ENCODE data around the gene FAM53B. TPM values are rescaled to one million over a fixed set of nuclear protein-coding genes. Genes with fewer than 3 reads are reported as not detected.

Gene FAM53B
- polyA plus RNA-seq, 3 donors: 7.1 to 12.8 (median 9.8) TPM

DNA sequence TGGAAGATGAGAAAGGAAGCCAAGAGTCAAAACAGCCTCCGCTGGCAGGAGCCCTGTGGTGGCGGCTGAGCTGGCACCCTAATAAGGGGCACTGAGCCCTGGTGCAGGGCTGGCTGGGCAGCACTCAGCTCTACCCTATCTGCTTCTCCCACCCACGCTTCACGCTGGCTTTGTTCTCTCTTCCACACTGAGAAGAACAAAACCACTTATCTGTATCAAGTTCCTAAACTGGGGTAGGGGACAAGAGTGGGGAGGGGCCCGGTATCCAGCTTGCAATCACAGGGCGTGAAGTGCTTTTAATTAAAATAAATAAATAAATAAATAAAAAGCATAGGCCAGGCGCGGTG is 52.1 kb downstream of the FAM53B start:
- no peak overlapping the region for H3K27ac ChIP-seq (ENCODE audit: low read depth, low read length)
- WGBS, 3 donors: 96 to 97% (median 96%) methylated on average over 8 of the region's 8 CpGs

GRCh38 chr10:124691421-124692099 is 52.6 kb downstream of the FAM53B start:
- no peak overlapping the region for H3K27ac ChIP-seq (ENCODE audit: low read depth, low read length)
- WGBS, 3 donors: 75 to 92% (median 84%) methylated on average over 11 of the region's 11 CpGs

GRCh38 chr10:124691002-124691401 is 53.2 kb downstream of the FAM53B start:
- H3K27ac ChIP-seq (ENCODE audit: low read depth, low read length): no peak overlapping the region
- 95 to 98% (median 96%) methylated on average over 5 of the region's 5 CpGs for WGBS, 3 donors

- H3K27ac ChIP-seq (ENCODE audit: low read depth, low read length): no peak overlapping the region
- WGBS, 3 donors: 90 to 95% (median 91%) methylated on average over 11 of the region's 11 CpGs
Observed at GRCh38 chr10:124689911-124690498, 54.2 kb downstream of the FAM53B start.

DNA sequence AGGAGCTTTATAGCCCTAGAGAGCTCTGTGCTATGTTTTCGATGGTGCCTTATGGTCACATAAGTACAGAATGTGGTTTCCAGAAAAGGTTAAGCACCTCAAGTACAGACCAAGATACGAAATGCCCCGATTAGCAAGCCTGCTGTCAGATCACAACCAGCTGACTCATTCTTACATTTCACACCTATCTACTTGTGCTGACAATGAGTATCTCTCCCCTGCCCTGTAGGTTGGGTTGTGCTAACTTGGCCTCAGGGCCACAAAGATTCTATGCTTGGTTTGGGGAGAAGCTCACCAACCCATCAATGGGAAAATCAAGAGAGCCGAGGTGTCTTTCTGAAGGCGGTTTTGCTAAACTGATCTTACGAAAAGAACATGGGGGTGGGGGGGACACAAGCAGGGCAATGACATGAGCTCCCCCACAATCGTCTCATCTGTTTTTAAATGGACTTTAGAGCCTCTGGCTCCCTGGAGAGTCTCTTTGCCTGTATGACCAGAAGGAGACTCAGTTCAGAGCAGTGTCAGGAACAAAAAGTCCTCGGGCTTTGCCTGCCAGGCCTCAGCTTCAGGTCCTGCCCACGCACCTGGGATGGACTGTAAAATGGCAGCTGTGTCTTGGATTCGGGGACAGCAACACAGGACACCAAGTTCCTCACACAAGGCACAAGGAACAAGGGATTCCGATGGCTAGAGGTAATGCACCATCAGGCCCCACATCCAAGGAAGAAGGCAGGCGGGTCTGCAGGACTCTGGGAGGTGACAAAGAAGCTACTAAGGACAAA is 55.1 kb downstream of the FAM53B start:
- 84 to 92% (median 88%) methylated on average over 12 of the region's 12 CpGs for WGBS, 3 donors
- H3K27ac ChIP-seq (ENCODE audit: low read depth, low read length): no peak overlapping the region

- WGBS, 3 donors: 84 to 91% (median 86%) methylated on average over 6 of the region's 6 CpGs
- no peak overlapping the region for H3K27ac ChIP-seq (ENCODE audit: low read depth, low read length)
Observed at GRCh38 chr10:124688386-124688785, 55.8 kb downstream of the FAM53B start.

DNA sequence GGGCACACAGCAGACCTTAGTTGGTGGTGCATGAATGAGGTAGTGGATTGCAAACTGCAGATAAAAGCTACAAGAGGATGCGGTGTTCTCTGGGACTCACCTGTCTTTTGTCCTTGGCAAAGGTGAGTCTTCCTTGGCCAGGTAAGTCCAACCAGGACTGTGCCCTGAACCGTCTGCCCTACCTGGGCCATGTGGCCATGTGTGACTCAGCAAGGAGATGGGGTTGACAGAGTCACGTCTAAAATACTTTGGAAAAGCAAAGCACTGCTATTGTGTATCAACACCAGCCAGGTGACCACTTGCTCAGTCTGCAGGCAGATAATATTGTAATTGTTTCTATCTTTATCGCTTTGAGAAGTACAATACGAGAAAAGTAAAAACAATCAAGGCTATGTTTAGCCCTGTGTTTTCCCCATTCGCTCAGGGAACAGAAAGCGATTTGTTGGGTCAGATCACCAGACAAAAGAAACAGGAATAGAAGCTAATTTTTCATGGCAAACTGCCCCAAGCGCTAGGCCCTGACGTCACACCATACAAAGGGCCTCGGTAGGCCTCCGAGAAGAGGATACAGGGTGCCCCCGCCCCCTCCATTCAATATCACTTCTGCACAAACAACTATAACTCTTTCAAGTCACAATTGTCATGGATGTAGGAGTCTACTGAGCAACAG is 57.3 kb downstream of the FAM53B start:
- 59 to 85% (median 64%) methylated on average over 12 of the region's 12 CpGs for WGBS, 3 donors
- no peak overlapping the region for H3K27ac ChIP-seq (ENCODE audit: low read depth, low read length)

DNA sequence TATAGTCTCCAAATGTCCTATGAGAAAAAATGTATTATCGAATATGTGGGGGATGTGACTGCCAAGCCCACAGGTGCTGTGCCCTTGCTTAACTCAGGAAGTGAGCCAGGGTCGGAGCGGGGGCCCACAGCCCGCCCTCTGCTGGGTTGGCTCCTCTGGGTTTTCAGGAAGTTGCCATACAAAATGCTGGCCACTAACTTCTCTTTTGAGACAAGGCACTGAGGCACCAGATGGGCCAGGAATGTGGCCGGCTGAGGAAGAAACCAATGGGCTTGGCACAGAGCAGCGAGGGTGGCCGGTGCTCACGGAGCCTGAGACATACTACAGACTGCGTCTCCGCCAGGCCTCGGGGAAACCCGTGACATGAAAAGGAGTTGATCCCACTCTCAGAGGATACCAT is 58.9 kb downstream of the FAM53B start:
- 25 to 78% (median 41%) methylated on average over 12 of the region's 12 CpGs for WGBS, 3 donors
- H3K27ac ChIP-seq (ENCODE audit: low read depth, low read length): peak overlapping the region; percentile 28

GRCh38 chr10:124683814-124684213 is 60.4 kb downstream of the FAM53B start:
- 41 to 55% (median 42%) methylated on average over 5 of the region's 5 CpGs for WGBS, 3 donors
- H3K27ac ChIP-seq (ENCODE audit: low read depth, low read length): no peak overlapping the region

GRCh38 chr10:124681626-124682552 is 62.3 kb downstream of the FAM53B start:
- 95 to 96% (median 95%) methylated on average over 36 of the region's 36 CpGs for WGBS, 3 donors

GRCh38 chr10:124681091-124681490 is 63.1 kb downstream of the FAM53B start:
- H3K27ac ChIP-seq (ENCODE audit: low read depth, low read length): no peak overlapping the region
- 88 to 89% (median 88%) methylated on average over 5 of the region's 5 CpGs for WGBS, 3 donors

More at GRCh38 chr10:124681626-124682552, 62.3 kb downstream of the FAM53B start:
- H3K27ac ChIP-seq (ENCODE audit: low read depth, low read length): no peak overlapping the region

GRCh38 chr10:124680675-124681074 is 63.5 kb downstream of the FAM53B start:
- WGBS, 3 donors: 43 to 82% (median 46%) methylated on average over 7 of the region's 7 CpGs
- H3K27ac ChIP-seq (ENCODE audit: low read depth, low read length): no peak overlapping the region

- 85 to 91% (median 86%) methylated on average over 8 of the region's 8 CpGs for WGBS, 3 donors
- H3K27ac ChIP-seq (ENCODE audit: low read depth, low read length): no peak overlapping the region
Observed at GRCh38 chr10:124679401-124679800, 64.8 kb downstream of the FAM53B start.

DNA sequence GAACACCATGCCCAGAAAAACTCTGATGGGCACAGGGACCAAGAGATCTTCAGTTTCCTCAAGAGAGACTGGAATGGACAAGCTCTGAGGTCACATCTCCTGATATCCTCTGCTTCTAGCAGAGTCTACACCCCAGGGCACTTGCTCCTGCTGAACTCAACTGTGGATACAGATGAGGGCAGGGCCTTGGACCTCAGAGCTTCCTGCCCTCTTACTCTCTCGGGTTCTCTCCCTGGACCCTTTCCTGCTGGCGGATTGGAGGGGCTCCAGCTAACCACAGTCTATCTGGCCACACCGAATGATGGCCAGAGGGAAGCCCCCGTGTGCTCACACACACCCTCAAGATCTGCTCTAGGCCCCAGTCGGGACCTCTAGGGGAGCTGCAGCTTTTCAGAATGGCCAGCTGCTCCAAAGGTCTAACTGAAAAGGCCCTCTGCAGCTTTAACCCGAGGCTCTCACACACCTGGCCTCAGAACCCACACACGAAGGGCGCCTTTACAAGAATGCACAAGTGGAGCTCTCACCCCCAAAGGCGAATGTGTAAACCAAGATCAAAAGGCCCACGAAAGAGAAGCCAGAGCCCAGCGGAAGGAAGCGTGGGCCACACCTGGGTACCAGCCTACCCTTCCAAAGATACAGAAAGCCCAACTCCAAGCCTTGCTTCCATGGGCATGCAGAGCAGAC is 65.5 kb downstream of the FAM53B start:
- 73 to 77% (median 76%) methylated on average over 12 of the region's 12 CpGs for WGBS, 3 donors
- no peak overlapping the region for H3K27ac ChIP-seq (ENCODE audit: low read depth, low read length)

DNA sequence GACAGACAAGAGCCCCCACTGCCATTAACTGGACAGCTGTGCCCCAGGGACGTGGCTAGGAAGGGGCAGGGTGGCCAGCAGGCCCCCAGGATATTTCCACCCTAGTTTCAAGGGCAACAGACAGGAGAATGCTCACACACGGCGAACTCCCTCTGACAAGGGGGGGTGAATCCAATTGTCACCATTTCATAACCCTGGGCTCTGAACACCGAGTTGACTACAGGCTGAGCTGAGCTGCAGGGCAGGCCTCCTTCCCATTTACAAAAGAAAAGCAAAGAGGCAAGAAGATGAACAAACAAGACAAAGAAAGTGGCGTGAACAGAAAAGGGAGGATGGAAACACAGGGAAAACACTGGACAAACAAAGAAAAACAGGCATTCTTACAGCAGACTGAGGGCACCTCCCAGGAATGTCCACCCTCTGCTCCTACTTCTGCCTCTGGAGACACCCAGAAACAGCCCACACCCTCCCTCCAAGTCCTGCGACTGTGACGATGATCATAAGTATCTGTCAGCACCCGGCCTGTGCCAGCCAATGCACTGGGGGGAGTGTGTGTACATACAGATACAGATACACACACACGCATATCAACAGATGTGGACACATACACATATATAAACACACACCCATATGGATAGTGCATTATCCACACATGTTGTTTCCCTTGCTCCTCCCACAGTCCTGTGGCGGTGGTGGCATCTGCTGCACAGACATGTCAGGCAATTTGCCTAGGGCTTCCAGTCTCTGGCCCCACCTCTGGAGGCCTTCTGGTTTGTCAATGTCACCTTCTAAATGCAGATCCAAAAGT is 66.2 kb downstream of the FAM53B start:
- H3K27ac ChIP-seq (ENCODE audit: low read depth, low read length): no peak overlapping the region
- 59 to 78% (median 64%) methylated on average over 10 of the region's 10 CpGs for WGBS, 3 donors

DNA sequence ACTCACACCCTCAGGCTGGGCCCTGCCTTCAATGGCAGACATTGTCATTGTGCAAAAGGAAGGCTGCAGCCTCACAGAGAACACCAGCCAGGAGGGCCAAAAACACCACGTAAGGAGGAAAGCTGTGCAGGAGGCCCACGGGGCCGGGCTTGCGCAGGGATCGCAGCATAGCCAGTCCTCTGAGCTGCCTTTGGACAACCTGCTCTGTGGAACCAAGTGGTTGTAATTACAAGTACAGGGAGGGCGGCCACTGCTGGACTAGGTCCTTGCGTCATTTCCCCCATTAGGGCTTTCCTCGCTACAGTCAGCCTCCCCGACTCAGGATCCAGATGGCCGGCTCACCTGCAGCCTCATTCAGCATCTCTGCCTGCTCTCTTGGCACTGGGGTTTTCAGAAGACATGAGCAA is 66.9 kb downstream of the FAM53B start:
- WGBS, 3 donors: 61 to 94% (median 68%) methylated on average over 10 of the region's 10 CpGs
- H3K27ac ChIP-seq (ENCODE audit: low read depth, low read length): no peak overlapping the region

Measured in adipose tissue (tissue), 3 donors.